HG02870 (cell line): Measurements from ENCODE around the gene PIK3R2.
"Not testable (repeated sequence)": the region's sequence is repeated elsewhere in the genome, so short reads cannot be mapped to it uniquely, and the experiment has no call there.

ENCODE experiments used
- ATAC-seq: cut with Tn5 transposase; IDR thresholded peaks from one replicate; pipeline ENCODE4 v1.9.1; 2021; ENCODE audit warnings: mild to moderate bottlenecking, moderate library complexity; ENCODE audit not compliant: unreplicated experiment

The PIK3R2 gene

DNA sequence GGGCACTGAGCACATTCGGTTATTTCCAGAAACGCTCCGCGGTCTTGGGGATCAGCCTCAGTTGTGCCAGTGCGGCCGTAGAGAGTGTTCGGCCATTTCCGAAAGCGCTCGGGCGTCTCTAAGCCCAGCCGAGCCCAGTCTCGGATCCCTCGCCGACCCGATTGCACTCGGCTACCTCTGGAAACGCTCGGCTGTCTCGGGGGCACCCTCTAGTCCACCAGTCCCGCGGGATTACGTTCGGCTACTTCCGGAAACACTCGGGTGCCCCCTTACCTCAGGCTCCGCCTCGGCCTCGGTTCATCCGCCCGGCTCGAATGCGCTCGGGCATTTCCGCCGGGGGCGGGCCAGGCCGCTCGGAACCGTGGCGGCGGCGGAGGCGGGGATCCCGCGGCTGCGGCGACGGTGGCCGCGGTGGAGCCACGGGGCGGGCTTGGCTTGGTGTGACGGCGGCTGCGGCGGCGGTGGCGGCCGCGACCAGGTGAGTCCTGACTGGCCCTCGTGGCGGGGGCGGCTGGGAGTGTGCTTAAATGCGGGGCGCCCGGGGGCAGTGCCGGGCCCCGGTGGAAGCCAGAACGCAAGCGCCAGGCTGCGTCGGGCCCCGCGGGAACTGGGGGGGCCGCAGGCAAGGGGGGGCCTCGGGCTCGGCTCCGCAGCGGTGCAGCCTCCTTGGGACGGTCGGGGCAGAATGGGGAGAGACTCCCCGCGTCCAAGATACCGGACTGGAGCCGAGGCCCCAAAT is at the start of gene PIK3R2:
TSS of gene PIK3R2 (plus strand) at position 347 of the 739 bp plus-strand sequence. CDS start 2,717 bp downstream, outside the sequence.
- peak; percentile 68 for ATAC-seq

DNA sequence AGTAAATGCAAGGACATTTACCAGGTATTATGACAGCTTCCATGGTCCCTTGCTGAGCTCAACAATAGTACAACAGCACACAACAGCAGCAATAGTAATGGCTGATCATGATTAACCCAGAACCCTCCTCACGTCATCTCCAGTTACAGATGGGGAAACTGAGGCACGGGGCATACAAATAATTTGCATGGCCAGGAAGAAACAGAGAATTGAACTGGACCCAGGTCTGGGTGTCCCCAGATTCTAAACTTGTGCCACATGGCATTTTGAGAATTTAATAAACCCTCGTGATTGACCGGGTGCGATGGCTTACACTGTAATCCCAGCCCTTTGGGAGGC is 48.2 kb upstream of the PIK3R2 start:
- no peak for ATAC-seq

DNA sequence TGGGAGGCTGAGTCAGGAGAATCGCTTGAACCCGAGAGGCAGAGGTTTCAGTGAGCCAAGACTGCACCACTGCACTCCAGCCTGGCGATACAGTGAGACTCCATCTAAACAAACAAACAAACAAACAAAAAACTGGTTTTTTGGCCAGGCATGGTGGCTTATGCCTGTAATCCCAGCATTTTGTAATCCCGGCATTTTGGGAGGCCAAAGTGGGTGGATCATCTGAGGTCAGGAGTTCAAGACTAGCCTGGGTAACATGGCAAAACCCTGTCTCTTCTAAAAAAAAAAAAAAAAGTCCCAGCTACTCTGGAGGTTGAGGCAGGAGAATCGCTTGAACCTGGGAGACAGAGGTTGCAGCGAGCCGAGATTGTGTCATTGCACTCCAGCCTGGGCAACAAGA is 47.7 kb upstream of the PIK3R2 start:
- ATAC-seq = not testable (repeated sequence)

DNA sequence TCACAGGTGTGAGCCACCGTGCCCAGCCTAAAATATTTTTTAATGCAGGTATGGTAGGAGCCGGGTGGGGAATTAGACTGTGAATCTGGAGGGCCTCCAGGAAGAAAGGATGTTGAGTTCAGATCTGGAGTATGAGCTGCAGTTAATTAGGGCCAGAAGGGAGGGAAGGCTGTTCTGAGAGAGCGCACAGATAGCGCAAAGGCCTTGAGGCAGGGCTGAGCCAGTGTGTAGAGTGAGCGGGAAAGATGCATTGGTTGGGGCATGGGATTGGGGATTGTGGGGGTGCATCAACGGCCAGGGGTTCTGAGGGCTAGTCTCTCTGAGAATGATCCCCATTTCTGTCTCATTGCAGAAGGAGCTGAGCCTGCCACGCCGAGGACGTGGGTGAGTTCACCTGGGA is 45.7 kb upstream of the PIK3R2 start:
- ATAC-seq = no peak

DNA sequence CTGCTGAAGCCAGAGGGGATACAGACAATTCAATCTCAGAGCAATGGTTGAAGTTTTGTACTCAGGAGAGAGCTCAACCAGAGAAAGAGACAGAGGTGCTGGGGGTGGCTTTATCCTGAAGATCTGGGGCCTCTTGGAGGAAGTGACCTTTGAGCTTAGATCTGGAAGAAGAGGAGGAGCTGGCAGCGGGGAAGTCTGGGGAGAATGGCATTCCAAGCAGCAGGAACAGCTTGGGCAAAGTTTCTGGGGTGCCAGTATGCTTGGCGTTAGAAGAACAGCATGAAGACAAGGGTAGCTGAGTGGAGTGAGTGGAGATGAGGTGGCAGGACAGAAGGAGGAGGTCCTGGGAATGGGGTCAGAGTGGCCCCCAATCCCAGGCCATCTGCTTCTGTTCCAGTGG is 44.1 kb upstream of the PIK3R2 start:
- ATAC-seq = no peak

DNA sequence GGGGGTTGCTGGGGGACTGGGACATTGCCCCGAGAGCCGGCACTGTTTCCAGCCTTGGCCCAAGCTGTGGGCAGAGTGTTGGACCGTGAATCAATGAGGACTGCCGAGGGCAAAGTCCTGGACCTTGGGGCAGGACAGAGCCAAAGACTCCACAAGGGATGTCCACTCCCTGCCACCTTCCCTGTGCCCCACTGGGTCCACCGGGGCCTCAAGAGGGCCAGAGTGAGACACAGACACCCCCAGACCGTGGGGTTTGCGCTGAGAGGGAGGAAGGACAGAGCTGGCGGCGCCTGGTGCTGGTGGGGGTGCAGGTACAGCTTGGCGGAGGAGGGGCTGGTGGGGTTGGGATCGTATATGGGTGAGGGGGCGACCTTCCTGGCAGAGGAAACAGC is 43.6 kb upstream of the PIK3R2 start:
- ATAC-seq = no peak

DNA sequence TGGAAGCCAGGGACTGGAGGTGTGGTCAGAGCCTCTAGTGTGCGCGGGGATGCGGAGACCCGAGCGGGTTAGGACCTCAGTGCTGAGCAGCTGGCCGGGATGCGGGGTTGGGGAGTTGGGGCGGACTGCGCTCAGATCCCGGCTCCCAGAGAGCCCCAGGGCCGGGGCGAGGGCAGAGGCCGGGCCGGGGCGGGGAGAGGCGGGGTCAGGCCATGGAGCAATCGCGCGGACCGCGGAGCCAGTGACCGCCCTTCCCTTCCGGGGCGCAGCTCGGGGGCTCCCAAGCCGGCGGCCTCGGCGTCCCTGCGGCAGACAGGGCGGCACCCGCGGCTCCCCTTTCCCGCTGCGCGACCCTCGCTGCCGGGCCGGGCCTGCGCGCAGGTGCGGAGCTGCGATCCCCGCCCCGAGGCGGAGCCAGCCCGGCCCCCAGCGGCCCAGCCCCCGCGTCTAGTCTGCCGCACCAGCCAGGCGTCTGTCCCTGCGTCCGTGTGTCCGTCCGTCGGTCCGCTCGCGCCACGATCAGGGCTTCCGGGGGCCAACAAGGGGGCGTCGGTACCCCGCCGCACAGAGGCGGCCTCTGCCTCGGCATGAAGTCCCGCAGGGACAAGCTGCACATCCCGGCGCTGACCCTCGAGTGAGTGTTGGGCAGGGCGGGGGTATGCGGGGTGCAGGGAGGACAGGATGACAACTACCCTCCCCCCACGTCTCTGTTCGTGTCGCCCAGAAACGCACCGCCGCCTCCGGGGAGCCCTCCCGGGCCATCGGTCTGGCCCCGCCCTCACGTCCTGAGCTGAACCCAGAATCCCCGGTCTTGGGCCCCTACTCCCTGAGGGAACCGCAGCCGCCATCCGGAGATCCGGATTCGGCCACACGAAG is 43.0 kb upstream of the PIK3R2 start:
- no peak for ATAC-seq

DNA sequence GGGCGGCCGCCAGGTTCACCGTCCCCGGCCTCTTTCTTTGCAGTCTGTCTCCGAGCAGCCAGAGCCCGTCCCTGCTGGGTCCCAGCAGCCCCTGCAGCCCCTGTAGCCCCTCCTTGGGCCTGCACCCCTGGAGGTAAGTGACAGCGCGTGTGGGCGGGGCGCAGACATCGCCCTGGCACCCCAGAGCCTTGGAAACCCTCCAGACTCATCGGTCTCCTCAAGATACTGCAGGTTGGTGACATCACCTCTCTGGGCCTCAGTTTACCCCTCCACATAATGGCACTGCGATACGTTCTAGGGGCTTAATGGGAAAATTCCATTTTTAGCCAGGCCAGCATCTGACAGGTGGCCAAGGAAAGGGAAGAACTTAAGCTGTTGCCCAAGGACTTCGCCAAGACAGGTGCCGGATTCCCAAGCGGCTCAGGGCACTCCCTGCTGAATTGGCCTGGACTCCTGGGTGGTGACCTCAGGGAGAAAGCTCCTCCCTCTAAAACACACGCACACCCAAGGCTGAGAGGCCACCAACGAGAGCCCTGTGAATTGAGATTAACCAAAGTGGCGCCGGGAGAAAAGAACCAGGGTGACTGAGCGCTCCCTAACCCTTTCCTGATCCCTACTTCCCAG is 42.2 kb upstream of the PIK3R2 start:
- ATAC-seq = no peak

DNA sequence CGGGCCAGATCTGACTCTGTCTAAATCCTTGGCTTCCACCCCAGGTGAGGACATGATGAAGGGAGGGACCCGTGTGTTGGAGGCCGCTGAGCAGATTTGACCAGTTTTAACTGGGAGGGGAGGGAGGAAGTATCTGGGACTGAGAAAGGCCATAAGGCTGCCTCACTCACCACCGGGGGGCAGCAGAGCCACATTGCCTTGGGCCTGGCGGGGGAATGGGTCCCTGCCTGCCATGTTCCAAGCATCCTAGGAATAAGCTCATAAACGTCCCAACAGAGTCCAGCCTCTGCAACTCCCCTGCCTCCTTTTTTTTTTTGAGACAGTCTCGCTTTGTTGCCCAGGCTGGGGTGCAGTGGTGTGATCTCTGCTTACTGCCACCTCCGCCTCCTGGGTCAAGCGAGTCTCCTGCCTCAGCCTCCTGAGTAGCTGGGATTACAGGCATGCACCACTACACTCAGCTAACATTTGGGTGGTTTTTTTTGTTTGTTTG is 39.9 kb upstream of the PIK3R2 start:
- ATAC-seq = no peak

DNA sequence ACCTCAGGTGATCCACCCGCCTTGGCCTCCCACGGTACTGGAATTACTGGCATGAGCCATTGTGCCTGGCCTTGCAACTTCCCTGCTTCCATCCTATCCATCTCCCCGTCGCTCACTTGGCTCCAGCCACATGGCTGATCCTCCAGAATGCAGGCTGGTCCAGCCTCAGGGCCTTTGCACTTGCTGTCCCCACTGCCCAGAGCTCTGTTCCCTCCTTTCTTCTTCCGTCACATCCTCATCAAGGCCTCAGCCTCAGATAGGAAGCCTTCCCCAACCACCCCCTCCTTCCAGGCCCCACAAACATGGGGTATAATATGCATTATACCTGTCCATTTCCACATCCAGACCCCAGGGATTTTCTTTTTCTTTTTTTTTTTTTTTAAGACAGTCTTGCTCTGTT is 39.1 kb upstream of the PIK3R2 start:
- no peak for ATAC-seq

DNA sequence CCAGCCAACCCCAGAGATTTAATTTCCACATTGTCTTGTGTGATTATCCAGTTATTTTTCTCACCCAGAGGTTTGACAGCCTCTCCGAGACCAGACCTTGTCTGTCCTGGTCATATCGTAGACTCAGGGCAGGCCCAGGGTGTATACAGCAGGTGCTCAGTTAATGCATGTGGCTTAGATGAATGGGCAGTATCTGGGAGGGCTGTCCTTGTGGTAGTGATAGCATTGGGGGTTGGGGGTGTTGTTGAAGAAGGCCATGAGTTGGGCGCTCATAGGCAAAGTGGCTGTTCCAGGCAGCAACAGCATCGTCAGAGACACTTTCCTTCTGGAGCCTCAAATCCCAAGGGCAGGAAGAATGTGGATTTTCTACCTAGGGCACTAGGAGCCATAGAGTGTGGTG is 38.5 kb upstream of the PIK3R2 start:
- no peak for ATAC-seq

DNA sequence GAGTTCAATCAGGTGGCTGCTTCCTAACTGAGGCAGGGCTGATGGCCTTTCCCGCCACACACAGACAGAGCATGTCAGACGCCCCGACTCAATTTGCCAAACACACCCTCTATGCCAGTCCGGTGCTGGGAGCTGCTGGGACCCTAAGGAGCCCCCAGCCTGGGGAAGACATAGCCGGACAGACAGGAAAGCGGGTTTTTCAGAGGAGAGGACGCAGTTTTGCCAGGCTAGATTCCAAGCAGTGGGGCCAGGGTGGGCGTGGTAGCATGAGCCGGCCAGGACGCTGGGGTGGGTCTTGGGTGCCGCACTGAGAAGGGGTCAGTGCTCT is 35.6 kb upstream of the PIK3R2 start:
- ATAC-seq = no peak

DNA sequence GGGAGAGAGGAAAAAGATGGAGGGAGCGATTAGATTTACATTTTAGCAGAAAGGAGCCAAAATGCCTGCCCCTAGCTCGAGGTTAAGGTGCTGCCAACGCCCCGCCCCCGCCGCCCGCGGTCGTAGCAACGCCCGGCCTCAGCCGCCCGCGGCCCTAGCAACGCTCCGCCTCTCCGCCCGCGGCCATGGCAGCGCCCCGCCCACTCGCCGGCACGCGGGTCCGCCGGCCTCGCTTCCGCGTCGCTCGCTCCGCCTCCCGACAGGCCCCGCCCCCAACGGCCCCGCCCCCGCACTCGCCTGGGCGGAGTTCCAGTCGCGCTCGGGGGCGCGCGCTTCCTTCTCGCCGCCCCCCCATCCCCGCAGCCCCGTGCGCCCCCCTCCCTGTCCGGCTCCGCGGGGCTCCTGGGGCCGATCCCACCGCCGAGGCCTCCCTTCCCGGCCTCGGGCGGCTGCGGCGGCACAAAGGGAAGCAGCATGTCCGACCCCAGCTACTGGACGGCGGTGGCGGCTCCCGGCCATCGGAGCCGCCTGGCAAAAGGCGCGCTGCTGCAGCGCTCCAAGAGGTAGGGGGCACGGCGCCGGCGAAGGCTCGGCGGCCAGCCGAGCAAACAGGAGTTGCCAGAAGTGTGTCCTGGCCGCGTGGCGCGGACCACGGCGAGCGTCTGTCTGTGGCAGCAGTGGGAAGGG is 35.1 kb upstream of the PIK3R2 start:
- peak; percentile 75 for ATAC-seq

DNA sequence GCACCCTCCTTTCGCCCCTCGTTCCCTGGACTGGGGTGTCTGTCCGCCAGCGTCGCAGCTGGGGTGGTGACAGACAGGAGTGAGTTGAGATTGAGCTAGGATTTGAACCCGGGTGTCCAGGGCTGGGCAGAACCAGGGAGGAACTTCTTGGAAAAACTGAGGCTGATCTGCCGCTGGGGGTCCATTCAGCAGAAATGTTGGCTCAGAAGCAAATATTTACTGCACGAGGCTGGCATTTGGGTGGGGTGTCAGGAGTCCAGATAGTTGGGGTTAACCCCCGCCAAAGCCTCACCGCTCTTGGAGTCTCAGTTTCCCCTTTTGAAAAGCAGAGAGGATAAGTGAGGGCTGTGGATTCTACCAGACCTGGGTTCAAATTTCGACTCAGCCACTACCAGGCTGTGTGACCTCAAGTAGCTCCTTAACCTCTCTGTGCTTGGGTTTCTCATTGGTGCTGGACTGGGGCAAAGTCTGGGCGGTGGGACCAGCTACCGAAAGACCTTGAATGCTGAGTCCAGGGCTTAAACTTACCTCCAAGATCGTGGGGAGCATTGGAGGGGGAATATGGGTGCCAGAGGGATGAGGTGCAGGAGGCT is 34.4 kb upstream of the PIK3R2 start:
- ATAC-seq = no peak

DNA sequence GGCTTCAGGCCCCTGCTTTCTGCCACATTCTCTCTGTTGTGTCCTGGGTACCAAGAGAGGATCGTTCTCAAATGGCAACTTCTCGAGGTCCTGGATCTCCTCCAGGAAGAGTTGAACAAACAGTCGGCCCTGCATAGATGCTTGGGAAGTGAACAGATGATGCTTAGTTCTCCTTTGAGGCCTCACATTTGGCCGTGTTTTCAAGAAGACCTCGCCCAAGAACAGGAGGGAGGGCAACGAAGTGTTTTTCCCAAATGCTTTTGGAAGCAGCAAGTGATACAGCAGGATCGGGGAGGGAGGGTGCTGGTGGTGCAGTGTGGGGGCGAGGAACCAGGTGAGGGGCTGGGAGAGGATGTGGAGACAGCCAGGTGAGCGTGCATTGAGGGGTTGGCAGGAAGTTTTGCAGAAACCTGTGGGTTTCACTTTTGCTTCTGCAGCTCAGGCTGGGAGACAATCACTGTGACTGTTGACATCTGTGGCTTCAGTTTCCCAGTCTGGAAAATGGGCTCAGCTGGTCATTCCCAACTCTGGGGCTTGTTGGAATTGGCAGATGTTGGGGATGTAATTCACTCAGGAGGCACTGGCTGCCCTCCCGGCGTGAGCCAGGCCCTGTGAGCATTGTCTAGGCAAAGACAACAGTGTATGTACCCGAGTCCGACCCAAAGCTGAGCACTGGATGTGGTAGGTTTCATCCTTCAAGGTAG is 33.8 kb upstream of the PIK3R2 start:
- peak; percentile 39 for ATAC-seq

DNA sequence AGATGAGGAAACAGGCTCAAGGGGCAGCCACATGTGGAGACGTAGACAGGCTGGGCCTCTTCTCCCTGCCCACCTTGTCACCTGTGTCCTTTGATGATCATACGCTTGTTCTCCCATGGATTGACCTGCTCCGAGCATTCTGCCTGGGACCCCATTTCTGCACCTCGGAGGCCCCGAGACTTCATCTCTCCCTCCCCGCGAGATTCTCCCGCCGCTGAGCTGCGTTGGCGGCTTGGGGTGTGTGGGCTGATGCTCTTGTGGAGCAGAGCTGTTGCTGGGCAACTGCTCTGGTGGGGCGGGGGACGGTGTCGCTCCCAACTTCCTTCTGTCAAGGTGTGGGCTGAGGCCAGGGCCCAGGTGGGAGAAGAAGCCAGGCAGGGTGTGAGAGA is 33.3 kb upstream of the PIK3R2 start:
- no peak for ATAC-seq

DNA sequence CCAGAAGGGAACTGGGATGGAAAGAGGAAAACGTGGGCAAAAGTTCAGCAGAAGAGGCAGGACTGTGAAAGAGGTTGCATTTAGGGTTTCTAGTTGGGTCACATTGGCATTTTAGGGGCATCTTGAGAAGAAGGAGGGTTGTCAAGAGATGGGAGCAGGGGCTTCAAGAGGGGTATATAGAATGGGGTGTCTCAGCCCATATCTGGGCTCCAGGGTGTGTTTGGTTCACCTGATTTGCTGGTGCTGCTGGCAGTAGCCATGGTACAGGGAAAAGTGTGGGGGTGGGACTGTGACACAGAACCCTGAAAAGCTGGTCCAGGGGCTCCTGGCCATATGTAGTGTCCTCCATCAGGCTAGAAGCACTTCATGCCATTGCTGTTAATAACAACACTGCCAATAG is 32.8 kb upstream of the PIK3R2 start:
- no peak for ATAC-seq

DNA sequence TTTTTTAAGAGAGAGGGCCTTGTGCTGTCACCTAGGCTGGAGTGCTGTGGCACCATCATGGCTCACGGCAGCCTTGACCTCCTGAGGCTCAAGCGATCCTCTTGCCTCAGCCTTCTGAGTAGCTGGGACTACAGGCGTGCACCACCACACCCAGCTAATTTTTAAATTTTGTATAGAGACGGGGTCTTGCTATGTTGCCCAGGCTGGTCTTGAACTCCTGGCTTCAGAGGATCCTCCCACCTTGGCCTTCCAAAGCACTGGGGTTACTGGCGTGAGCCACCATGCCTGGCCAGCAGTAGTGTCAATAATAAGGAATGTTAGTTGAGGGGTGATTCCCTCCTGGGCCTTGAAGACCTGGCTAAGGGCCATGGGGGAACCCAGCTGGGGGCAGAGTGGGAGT is 31.8 kb upstream of the PIK3R2 start:
- no peak for ATAC-seq

DNA sequence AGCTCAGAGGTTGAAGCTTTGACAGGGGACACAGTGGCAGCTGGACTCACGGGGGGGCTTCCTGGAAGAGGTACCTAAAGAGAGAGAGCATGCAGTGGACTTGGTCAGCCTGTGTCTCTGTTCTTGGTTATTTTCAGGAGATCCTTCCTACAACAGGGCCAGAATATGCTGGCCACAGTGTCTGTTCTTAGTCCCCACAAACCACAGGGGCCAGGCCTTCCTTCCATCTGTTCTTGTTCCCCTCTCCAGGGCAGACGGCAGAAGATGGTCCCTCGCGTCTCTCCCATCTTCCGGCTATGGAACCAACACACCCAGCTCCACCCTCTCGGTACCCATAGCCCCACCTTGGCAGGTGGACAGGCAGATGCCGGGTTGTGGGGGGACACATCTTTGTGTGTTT is 30.5 kb upstream of the PIK3R2 start:
- no peak for ATAC-seq
